Neuronal stem cell (in vitro differentiated cells): ENCODE data around the gene PRPS2.

ENCODE experiments used
- DNase-seq: peaks from one replicate; pipeline ENCODE4 v3.0.0-alpha.2; 2013; ENCODE audit warnings: low spot score
- H2AFZ ChIP-seq: one replicate; pipeline ENCODE4 v1.6.1; 2013; ENCODE audit warnings: mild to moderate bottlenecking, low read length, inconsistent platforms
- H2AK5ac ChIP-seq: 2 replicates; pipeline ENCODE4 v1.6.1; 2013; ENCODE audit warnings: low read depth, mild to moderate bottlenecking, inconsistent platforms, low read length, moderate library complexity, mixed read lengths
- H2BK120ac ChIP-seq: 2 replicates; pipeline ENCODE4 v1.6.1; 2013; ENCODE audit warnings: low read depth, mild to moderate bottlenecking, inconsistent platforms, low read length, moderate library complexity, mixed read lengths
- H2BK12ac ChIP-seq: one replicate; pipeline ENCODE4 v1.6.1; 2013; ENCODE audit warnings: low read length, inconsistent platforms
- H2BK15ac ChIP-seq: 2 replicates; pipeline ENCODE4 v1.6.1; 2013; ENCODE audit warnings: mild to moderate bottlenecking, low read length, inconsistent platforms, mixed read lengths
- H2BK5ac ChIP-seq: one replicate; pipeline ENCODE4 v1.6.1; 2013; ENCODE audit warnings: inconsistent platforms, mild to moderate bottlenecking, low read length, moderate library complexity
- H3K14ac ChIP-seq: one replicate; pipeline ENCODE4 v1.6.1; 2013; ENCODE audit warnings: low read length, inconsistent platforms
- H3K18ac ChIP-seq: 2 replicates; pipeline ENCODE4 v1.6.1; 2013; ENCODE audit warnings: low read length, inconsistent platforms
- H3K23ac ChIP-seq: 2 replicates; pipeline ENCODE4 v1.6.1; 2013; ENCODE audit warnings: low read depth, mild to moderate bottlenecking, mixed read lengths, low read length, inconsistent platforms; ENCODE audit not compliant: poor library complexity
- H3K27ac ChIP-seq: replicated peaks from 3 replicates; pipeline ENCODE4 v1.5.1; 2013; ENCODE audit warnings: low read length, inconsistent platforms
- H3K27me3 ChIP-seq, 3 experiments: 2 replicates each; pipeline ENCODE4 v1.6.1; 2013; ENCODE audit warnings: low read length in 3 of 3, mild to moderate bottlenecking in 2 of 3, inconsistent platforms in 1 of 3, low read depth in 1 of 3, mixed read lengths in 1 of 3, moderate library complexity in 1 of 3; ENCODE audit not compliant: control insufficient read depth in 3 of 3, insufficient read depth in 3 of 3
- H3K36me3 ChIP-seq, 2 donors: replicated peaks in 1 of 2; 2 replicates each; pipeline ENCODE4 v1.6.1; 2013; ENCODE audit warnings: low read length in 2 of 2; ENCODE audit not compliant: control insufficient read depth in 2 of 2, insufficient read depth in 2 of 2
- H3K4ac ChIP-seq: 2 replicates; pipeline ENCODE4 v1.6.1; 2013; ENCODE audit warnings: inconsistent platforms, mild to moderate bottlenecking, low read length, moderate library complexity
- H3K4me1 ChIP-seq, 2 donors: 1 replicate in 1 of 2; 2 replicates in 1 of 2; pipeline ENCODE4 v1.6.1; 2013; ENCODE audit warnings: low read length in 2 of 2, low read depth in 1 of 2; ENCODE audit not compliant: control insufficient read depth in 2 of 2, insufficient read depth in 1 of 2
- H3K4me2 ChIP-seq: one replicate; pipeline ENCODE4 v1.6.1; 2013; ENCODE audit warnings: mild to moderate bottlenecking, low read length, inconsistent platforms; ENCODE audit not compliant: insufficient read depth, poor library complexity, severe bottlenecking
- H3K4me3 ChIP-seq, 2 donors: 2 replicates each; pipeline ENCODE4 v1.5.1; 2013; ENCODE audit warnings: low read length in 2 of 2, mild to moderate bottlenecking in 2 of 2, inconsistent platforms in 1 of 2, moderate library complexity in 1 of 2
- H3K79me1 ChIP-seq: one replicate; pipeline ENCODE4 v1.6.1; 2013; ENCODE audit warnings: low read depth, mild to moderate bottlenecking, inconsistent platforms, low read length, moderate library complexity
- H3K9ac ChIP-seq: one replicate; pipeline ENCODE4 v1.6.1; 2013; ENCODE audit warnings: mild to moderate bottlenecking, low read depth, low read length, inconsistent platforms; ENCODE audit not compliant: poor library complexity
- H3K9me3 ChIP-seq, 2 donors: replicated peaks in 1 of 2; 2 replicates each; pipeline versions ENCODE3 to v1.6.1; 2013; ENCODE audit warnings: low read length in 2 of 2, mild to moderate bottlenecking in 2 of 2, inconsistent platforms in 1 of 2, low read depth in 1 of 2, mixed read lengths in 1 of 2, moderate library complexity in 1 of 2; ENCODE audit not compliant: control insufficient read depth in 2 of 2, insufficient read depth in 1 of 2
- H4K8ac ChIP-seq: one replicate; pipeline ENCODE4 v1.6.1; 2013; ENCODE audit warnings: low read depth, mild to moderate bottlenecking, inconsistent platforms, low read length, moderate library complexity
- H4K91ac ChIP-seq: one replicate; pipeline ENCODE4 v1.6.1; 2013; ENCODE audit warnings: low read length, low read depth, mild to moderate bottlenecking, inconsistent platforms; ENCODE audit not compliant: poor library complexity
- WGBS, 2 donors: extraction: QIAGEN DNeasy Blood & Tissue Kit; methylation state at CpG; one replicate each; pipeline ENCODE4 v1.1.7; 2013; ENCODE audit warnings: missing lambda C conversion rate in 2 of 2, mixed read lengths in 1 of 2; ENCODE audit not compliant: insufficient read length in 2 of 2, insufficient replicate concordance in 1 of 2; ENCODE audit errors: extremely low coverage in 2 of 2; 5-methylcytosine and 5-hydroxymethylcytosine counted together

Gene PRPS2

GRCh38 chrX:12871257-12871656 is 80.0 kb downstream of the PRPS2 start:
- Histone ChIP-seq H3K14ac (no peak overlapping the region), H3K27me3 (no peaks in the 10 kb centered on the region), H2BK15ac (no peak overlapping the region), H3K4me3 (no peak overlapping the region), H3K79me1 (no peaks in the 10 kb centered on the region), H3K36me3 (no peaks in the 10 kb centered on the region), H3K4me1 (no peaks in the 10 kb centered on the region), H3K23ac (no peak overlapping the region), H3K4me2 (no peak overlapping the region), H2AFZ (no peak overlapping the region), H3K4ac (no peak overlapping the region), H3K18ac (no peak overlapping the region), H3K9ac (no peak overlapping the region), H3K9me3 (no peaks in the 10 kb centered on the region), H2BK12ac (no peak overlapping the region), H2AK5ac (no peak overlapping the region), H4K8ac (no peak overlapping the region), H2BK5ac (no peak overlapping the region), H3K27ac (no peak overlapping the region), H2BK120ac (no peak overlapping the region), H4K91ac (no peak overlapping the region)
- no peak for DNase-seq
- no CpG with 5 or more reads among the region's 6 CpGs for WGBS, 2 donors

- Histone ChIP-seq H3K18ac (no peak overlapping the region), H3K4me3 (no peak overlapping the region), H3K27me3 (no peaks in the 10 kb centered on the region), H3K27ac (no peak overlapping the region), H3K14ac (no peak overlapping the region), H3K36me3 (no peaks in the 10 kb centered on the region), H3K23ac (no peak overlapping the region), H3K9me3 (no peaks in the 10 kb centered on the region), H3K4ac (no peak overlapping the region), H3K4me2 (no peak overlapping the region), H2AFZ (no peak overlapping the region), H2BK120ac (no peak overlapping the region), H4K8ac (no peak overlapping the region), H4K91ac (no peak overlapping the region), H2BK5ac (no peak overlapping the region), H2BK15ac (no peak overlapping the region), H3K9ac (no peak overlapping the region), H3K4me1 (no peaks in the 10 kb centered on the region), H3K79me1 (no peaks in the 10 kb centered on the region), H2BK12ac (no peak overlapping the region), H2AK5ac (no peak overlapping the region)
- no peak for DNase-seq
- WGBS, 2 donors: no CpG with 5 or more reads among the region's 4 CpGs
Measured at GRCh38 chrX:12872741-12873140, 81.5 kb downstream of the PRPS2 start.
